GM19023 (cell line): Measurements from ENCODE around the gene KATNAL1.

ENCODE experiments used
- ATAC-seq: cut with Tn5 transposase; IDR thresholded peaks from one replicate; pipeline ENCODE4 v1.9.1; 2021; ENCODE audit warnings: mild to moderate bottlenecking, moderate library complexity; ENCODE audit not compliant: unreplicated experiment

KATNAL1 gene

GRCh38 chr13:30333616-30334015, 26.3 kb upstream of the KATNAL1 start:
- ATAC-seq, result no peak

GRCh38 chr13:30332456-30333143, 25.2 kb upstream of the KATNAL1 start:
- ATAC-seq, result no peak

- no peak for ATAC-seq
These were observed 24.0 kb upstream of the KATNAL1 start for GRCh38 chr13:30331331-30331771.

GRCh38 chr13:30329009-30329585, 21.7 kb upstream of the KATNAL1 start:
- ATAC-seq, result no peak

GRCh38 chr13:30325668-30326067, 18.3 kb upstream of the KATNAL1 start:
- ATAC-seq, result no peak

GRCh38 chr13:30323524-30323923, 16.2 kb upstream of the KATNAL1 start:
- no peak for ATAC-seq

GRCh38 chr13:30322428-30322827, 15.1 kb upstream of the KATNAL1 start:
- ATAC-seq, result no peak

GRCh38 chr13:30321256-30321655, 13.9 kb upstream of the KATNAL1 start:
- no peak for ATAC-seq

GRCh38 chr13:30319655-30320054, 12.3 kb upstream of the KATNAL1 start:
- no peak for ATAC-seq

- no peak for ATAC-seq
These were observed 11.8 kb upstream of the KATNAL1 start for GRCh38 chr13:30319130-30319529.

- no peak for ATAC-seq
These were observed 10.7 kb upstream of the KATNAL1 start for GRCh38 chr13:30318026-30318425.

- ATAC-seq, result no peak
These were observed 7.2 kb upstream of the KATNAL1 start for GRCh38 chr13:30314562-30314961.

GRCh38 chr13:30314069-30314468, 6.7 kb upstream of the KATNAL1 start:
- no peak for ATAC-seq

GRCh38 chr13:30313311-30313710, 6.0 kb upstream of the KATNAL1 start:
- ATAC-seq, result no peak

GRCh38 chr13:30312904-30313303, 5.6 kb upstream of the KATNAL1 start:
- no peak for ATAC-seq

GRCh38 chr13:30308548-30308947, 1.2 kb upstream of the KATNAL1 start:
- ATAC-seq, result no peak

- ATAC-seq, result no peak
These were observed 580 bp upstream of the KATNAL1 start for GRCh38 chr13:30307971-30308290.

- ATAC-seq, result peak; percentile 90
These were observed 573 bp downstream of the KATNAL1 start for GRCh38 chr13:30306762-30307193.

- no peak for ATAC-seq
These were observed 1.8 kb downstream of the KATNAL1 start for GRCh38 chr13:30305456-30305970.

GRCh38 chr13:30303269-30303668, 4.1 kb downstream of the KATNAL1 start:
- no peak for ATAC-seq

- ATAC-seq, result no peak
These were observed 5.5 kb downstream of the KATNAL1 start for GRCh38 chr13:30301827-30302226.

- ATAC-seq, result no peak
These were observed 6.8 kb downstream of the KATNAL1 start for GRCh38 chr13:30300596-30300995.

GRCh38 chr13:30299786-30300185, 7.6 kb downstream of the KATNAL1 start:
- no peak for ATAC-seq
